ENCODE results near the gene FAM83C.

DNA sequence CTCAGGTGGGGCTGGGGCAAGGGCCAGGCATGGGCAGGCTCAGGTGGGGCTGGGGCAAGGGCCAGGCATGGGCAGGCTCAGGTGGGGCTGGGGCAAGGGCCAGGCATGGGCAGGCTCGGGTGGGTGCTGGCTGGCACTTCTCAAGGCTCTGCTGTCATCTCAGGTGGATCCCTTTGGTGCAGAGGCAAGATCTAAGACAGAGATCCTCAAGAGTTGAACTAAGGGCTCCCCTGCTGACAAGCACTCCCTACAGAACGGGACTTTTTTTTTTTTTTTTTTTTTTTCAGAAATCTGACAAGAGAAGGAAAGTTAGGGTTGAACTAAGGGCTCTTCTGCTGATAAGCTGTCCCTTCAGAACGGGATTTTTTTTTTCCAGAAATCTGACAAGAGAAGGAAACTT is 39.2 kb downstream of the FAM83C start:
- TF ChIP-seq CTCF (IDR thresholded peaks at IDR 0.05) (no peak), EZH2 (IDR thresholded peaks at IDR 0.05; ENCODE audit: borderline replicate concordance, insufficient read depth, low read depth, low read length, poor library complexity, severe bottlenecking) (no peak)
